SJCRH30 (cell line): Measurements from ENCODE around the gene INF2. TPM values are rescaled to one million over a fixed set of nuclear protein-coding genes. Genes with fewer than 3 reads are reported as not detected.
A peak's percentile ranks its signal among the peaks of the same experiment; 100 is the strongest.

ENCODE experiments used
- DNase-seq, 2 experiments: peaks; one replicate each; pipeline ENCODE4 v3.0.0-alpha.2; 2015 to 2020
- H3K27ac ChIP-seq: fragments of 250-450 bp; sonication (Bioruptor Pico); 2 replicates; pipeline ENCODE4 v1.5.1; 2020; ENCODE audit warnings: mild to moderate bottlenecking, moderate library complexity
- H3K27me3 ChIP-seq: fragments of 250-450 bp; sonication (Bioruptor Pico); 2 replicates; pipeline ENCODE4 v1.5.1; 2020; ENCODE audit warnings: mild to moderate bottlenecking, moderate library complexity
- H3K36me3 ChIP-seq: fragments of 250-450 bp; sonication (Bioruptor Pico); 2 replicates; pipeline ENCODE4 v1.5.1; 2020; ENCODE audit warnings: mild to moderate bottlenecking, moderate library complexity
- H3K4me1 ChIP-seq: fragments of 250-450 bp; sonication (Bioruptor Pico); 2 replicates; pipeline ENCODE4 v1.5.1; 2020; ENCODE audit warnings: mild to moderate bottlenecking, moderate library complexity
- H3K4me3 ChIP-seq: fragments of 250-450 bp; sonication (Bioruptor Pico); 2 replicates; pipeline ENCODE4 v1.5.1; 2020; ENCODE audit warnings: mild to moderate bottlenecking, moderate library complexity
- H3K9me3 ChIP-seq: fragments of 250-450 bp; sonication (Bioruptor Pico); replicated peaks from 2 replicates; pipeline ENCODE4 v1.5.1; 2020; ENCODE audit warnings: mild to moderate bottlenecking, moderate library complexity
- total RNA-seq: library from RNA; depleted of rRNA; stranded (reverse); fragments of >200 nt; shearing (Covaris generic); gene quantifications from 2 replicates; pipeline ENCODE4 v1.2.3, GENCODE V29; 2014

Gene INF2
- total RNA-seq, 1 experiment from 2014 or later: 38.3 TPM

GRCh38 chr14:104730487-104730886, 41.1 kb downstream of the INF2 start:
- no peak overlapping the region for H3K4me3 ChIP-seq
- DNase-seq: no peak
- H3K9me3 ChIP-seq: no peaks in the 10 kb centered on the region
- no peaks in the 10 kb centered on the region for H3K36me3 ChIP-seq
- no peaks in the 10 kb centered on the region for H3K4me1 ChIP-seq
- no peak overlapping the region for H3K27ac ChIP-seq
- H3K27me3 ChIP-seq: peaks cover 18% of the 10 kb centered on the region; the same call in 1 of the 2 replicates

- Histone ChIP-seq H3K4me1 (no peaks in the 10 kb centered on the region), H3K27ac (no peak overlapping the region), H3K36me3 (no peaks in the 10 kb centered on the region), H3K9me3 (no peaks in the 10 kb centered on the region), H3K4me3 (no peak overlapping the region), H3K27me3 (peaks cover 14% of the 10 kb centered on the region; the same call in 1 of the 2 replicates)
- DNase-seq: peak in 1 of 2 experiments; percentile 27
These were observed 42.2 kb downstream of the INF2 start for GRCh38 chr14:104731320-104732294.

GRCh38 chr14:104732355-104732804, 43.0 kb downstream of the INF2 start:
- Histone ChIP-seq H3K36me3 (no peaks in the 10 kb centered on the region), H3K9me3 (no peaks in the 10 kb centered on the region), H3K27ac (no peak overlapping the region), H3K4me3 (no peak overlapping the region), H3K4me1 (no peaks in the 10 kb centered on the region), H3K27me3 (peaks cover 7% of the 10 kb centered on the region; the same call in 1 of the 2 replicates)
- DNase-seq: no peak

- Histone ChIP-seq H3K27ac (no peak overlapping the region), H3K9me3 (no peaks in the 10 kb centered on the region), H3K4me1 (no peaks in the 10 kb centered on the region), H3K4me3 (no peak overlapping the region), H3K36me3 (no peaks in the 10 kb centered on the region), H3K27me3 (peaks cover 6% of the 10 kb centered on the region; the same call in 1 of the 2 replicates)
- no peak for DNase-seq
These were observed 43.7 kb downstream of the INF2 start for GRCh38 chr14:104732931-104733681.

- no peaks in the 10 kb centered on the region for H3K36me3 ChIP-seq
- no peak overlapping the region for H3K27ac ChIP-seq
- DNase-seq: no peak
- peaks cover 9% of the 10 kb centered on the region; the same call in 1 of the 2 replicates for H3K27me3 ChIP-seq
- no peaks in the 10 kb centered on the region for H3K4me1 ChIP-seq
- no peak overlapping the region for H3K4me3 ChIP-seq
- no peaks in the 10 kb centered on the region for H3K9me3 ChIP-seq
These were observed 44.7 kb downstream of the INF2 start for GRCh38 chr14:104734051-104734587.

GRCh38 chr14:104734601-104734990, 45.2 kb downstream of the INF2 start:
- DNase-seq: no peak
- Histone ChIP-seq H3K27me3 (peaks cover 9% of the 10 kb centered on the region; the same call in 1 of the 2 replicates), H3K4me1 (no peaks in the 10 kb centered on the region), H3K27ac (no peak overlapping the region), H3K4me3 (no peak overlapping the region), H3K9me3 (no peaks in the 10 kb centered on the region), H3K36me3 (no peaks in the 10 kb centered on the region)

- Histone ChIP-seq H3K36me3 (no peaks in the 10 kb centered on the region), H3K9me3 (no peaks in the 10 kb centered on the region), H3K27me3 (peaks cover 9% of the 10 kb centered on the region; the same call in 1 of the 2 replicates), H3K4me1 (no peaks in the 10 kb centered on the region), H3K27ac (no peak overlapping the region), H3K4me3 (no peak overlapping the region)
- DNase-seq: no peak
These were observed 45.8 kb downstream of the INF2 start for GRCh38 chr14:104734991-104735779.

GRCh38 chr14:104735830-104736642, 46.6 kb downstream of the INF2 start:
- H3K27me3 ChIP-seq: peaks cover 9% of the 10 kb centered on the region; the same call in 1 of the 2 replicates
- no peaks in the 10 kb centered on the region for H3K36me3 ChIP-seq
- H3K27ac ChIP-seq: no peak overlapping the region
- no peak for DNase-seq
- H3K9me3 ChIP-seq: no peaks in the 10 kb centered on the region
- H3K4me3 ChIP-seq: no peak overlapping the region
- H3K4me1 ChIP-seq: no peaks in the 10 kb centered on the region

GRCh38 chr14:104738375-104739019, 49.1 kb downstream of the INF2 start:
- Histone ChIP-seq H3K9me3 (no peaks in the 10 kb centered on the region), H3K27me3 (peaks cover 9% of the 10 kb centered on the region; the same call in 1 of the 2 replicates), H3K36me3 (no peaks in the 10 kb centered on the region), H3K4me3 (no peak overlapping the region), H3K4me1 (peaks cover 8% of the 10 kb centered on the region; the same call in 1 of the 2 replicates), H3K27ac (no peak overlapping the region)
- no peak for DNase-seq

GRCh38 chr14:104739026-104739425, 49.6 kb downstream of the INF2 start:
- Histone ChIP-seq H3K4me1 (peaks cover 8% of the 10 kb centered on the region; the same call in 1 of the 2 replicates), H3K4me3 (no peak overlapping the region), H3K36me3 (no peaks in the 10 kb centered on the region), H3K27me3 (peaks cover 9% of the 10 kb centered on the region; the same call in 1 of the 2 replicates), H3K27ac (no peak overlapping the region), H3K9me3 (no peaks in the 10 kb centered on the region)
- no peak for DNase-seq

GRCh38 chr14:104739546-104740516, 50.4 kb downstream of the INF2 start:
- H3K9me3 ChIP-seq: no peaks in the 10 kb centered on the region
- no peak for DNase-seq
- H3K27me3 ChIP-seq: peaks cover 9% of the 10 kb centered on the region; the same call in 1 of the 2 replicates
- no peak overlapping the region for H3K4me3 ChIP-seq
- H3K36me3 ChIP-seq: no peaks in the 10 kb centered on the region
- H3K27ac ChIP-seq: no peak overlapping the region
- H3K4me1 ChIP-seq: peaks cover 8% of the 10 kb centered on the region; the same call in 1 of the 2 replicates
